Measurements from ENCODE around the gene SCD5.

GRCh38 chr4:82704156-82704555 is 94.4 kb downstream of the SCD5 start:
- no peak for TF ChIP-seq CTCF (IDR thresholded peaks at IDR 0.05; ENCODE audit: poor library complexity, severe bottlenecking)
- no peak for TF ChIP-seq REST (IDR thresholded peaks at IDR 0.05; ENCODE audit: borderline replicate concordance)
- no peak for TF ChIP-seq POLR2AphosphoS5 (IDR thresholded peaks at IDR 0.05)
- TF ChIP-seq TAF1 (IDR thresholded peaks at IDR 0.05; ENCODE audit: low read depth) = no peak
- TF ChIP-seq EZH2 (IDR thresholded peaks at IDR 0.05; ENCODE audit: borderline replicate concordance, insufficient read depth, low read length, poor library complexity, severe bottlenecking) = no peak
- no peak for TF ChIP-seq EP300 (conservative IDR thresholded peaks at IDR 0.05; ENCODE audit: poor library complexity, severe bottlenecking)

All from neural cell (in vitro differentiated cells).